Stimulated activated CD8-positive, alpha-beta memory T cell treated with anti-CD3 and anti-CD28 coated beads, Interleukin-7, amount 100 ng/mL, for 24 hours (primary cell): ENCODE results near the gene ASB6.
"Not testable (repeated sequence)": the region's sequence is repeated elsewhere in the genome, so short reads cannot be mapped to it uniquely, and the experiment has no call there.

Experiments used
- DNase-seq: peaks from one replicate; pipeline ENCODE4 v3.0.0-alpha.2; 2020; ENCODE audit warnings: low read depth

The ASB6 gene

GRCh38 chr9:129643706-129644105, 1.8 kb upstream of the ASB6 start:
- no peak for DNase-seq

GRCh38 chr9:129640871-129641749, 841 bp downstream of the ASB6 start:
- no peak for DNase-seq

DNA sequence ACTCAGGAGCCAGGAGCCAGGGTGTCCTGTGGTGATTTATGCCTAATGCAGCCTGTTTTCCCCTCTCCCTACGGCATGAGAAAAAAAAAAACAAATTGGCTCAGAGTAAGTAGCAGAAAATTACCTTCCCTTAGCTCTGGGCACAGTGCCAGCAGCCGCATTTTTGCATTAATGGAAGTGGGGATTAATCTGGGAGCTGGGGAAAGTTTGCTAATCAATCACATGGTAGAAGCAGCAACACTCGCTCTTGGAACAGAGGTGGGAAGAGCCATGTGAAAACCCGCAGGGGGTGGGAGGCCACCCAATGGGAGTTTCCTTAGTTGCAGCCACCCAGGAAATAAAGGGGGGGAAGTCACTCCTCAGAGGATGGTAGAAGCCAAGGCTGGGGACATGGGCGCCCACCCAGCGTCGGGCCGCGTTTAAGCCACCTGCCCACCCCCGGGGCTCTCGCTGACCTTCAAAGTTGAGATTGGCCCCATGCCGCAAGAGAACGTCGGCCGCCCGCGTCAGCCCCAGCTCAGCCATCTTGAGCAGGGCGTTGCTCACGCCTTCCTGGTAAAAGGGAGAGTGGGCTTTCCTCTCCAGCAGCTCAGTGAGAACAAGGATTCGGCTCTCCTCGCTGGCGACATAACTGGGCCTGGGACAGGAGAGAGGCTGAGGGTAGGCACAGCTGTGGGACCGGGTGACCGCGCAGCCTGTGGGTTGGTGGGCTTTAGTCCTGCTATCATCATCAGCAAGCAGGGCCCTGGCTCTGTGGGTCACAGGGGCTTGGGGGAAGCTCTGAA, 1.7 kb downstream of the ASB6 start:
- no peak for DNase-seq

- DNase-seq, result no peak
Measured at GRCh38 chr9:129639756-129640085, 2.2 kb downstream of the ASB6 start.

GRCh38 chr9:129639034-129639630, 2.8 kb downstream of the ASB6 start:
- DNase-seq, result no peak

DNA sequence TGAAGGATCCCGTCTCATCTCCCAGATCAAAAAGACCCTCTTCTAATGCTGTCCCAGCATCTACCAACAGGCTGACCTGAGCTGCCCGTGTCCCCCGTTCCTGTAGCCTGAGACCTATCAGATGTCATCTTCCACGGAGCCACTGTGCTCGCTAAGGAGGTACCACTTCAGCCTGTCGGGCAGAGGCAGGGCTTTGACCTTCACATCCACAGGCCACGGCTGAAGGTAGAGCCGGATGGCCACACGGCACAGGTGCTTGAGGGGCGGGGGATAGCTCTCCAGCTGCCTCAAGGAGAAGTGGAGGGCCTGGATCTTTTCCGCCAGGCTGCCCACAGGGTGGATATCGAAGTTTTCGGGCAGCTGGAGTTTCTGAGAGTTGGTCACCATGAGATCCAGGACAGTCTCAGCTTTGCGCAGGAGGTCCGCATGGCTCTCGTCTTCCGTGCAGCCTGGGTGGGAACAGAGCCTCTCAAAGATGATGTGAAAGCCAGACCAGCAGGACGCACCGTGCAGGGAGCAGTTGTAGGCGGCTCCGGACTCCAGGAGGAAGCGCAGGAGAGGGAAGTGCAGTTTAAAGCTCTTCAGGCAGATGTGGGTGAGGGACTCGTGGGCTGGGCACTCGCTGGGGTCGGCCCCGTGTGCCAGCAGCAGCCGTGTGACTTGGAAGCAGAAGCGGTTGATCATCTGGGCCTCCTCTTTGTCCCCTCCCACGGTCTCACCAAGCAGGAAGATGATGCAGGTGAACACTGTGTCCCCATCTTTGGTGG, 4.1 kb downstream of the ASB6 start:
- DNase-seq, result no peak

GRCh38 chr9:129637102-129637501, 4.8 kb downstream of the ASB6 start:
- DNase-seq, result no peak

DNA sequence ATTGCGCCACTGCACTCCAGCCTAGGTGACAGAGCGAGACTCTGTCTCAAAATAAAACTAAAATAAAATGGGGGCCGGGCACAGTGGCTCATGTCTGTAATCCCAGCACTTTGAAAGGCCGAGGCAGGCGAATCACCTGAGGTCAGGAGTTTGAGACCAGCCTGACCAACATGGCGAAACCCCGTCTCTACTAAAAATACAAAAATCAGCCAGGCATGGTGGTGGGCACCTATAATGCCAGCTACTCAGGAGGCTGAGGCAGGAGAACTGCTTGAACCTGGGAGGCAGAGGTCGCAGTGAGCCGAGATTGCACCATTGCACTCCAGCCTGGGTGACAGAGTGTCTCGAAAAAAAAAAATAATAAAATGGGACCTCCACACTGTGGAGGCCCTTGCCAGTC, 5.6 kb downstream of the ASB6 start:
- DNase-seq, result not testable (repeated sequence)

DNA sequence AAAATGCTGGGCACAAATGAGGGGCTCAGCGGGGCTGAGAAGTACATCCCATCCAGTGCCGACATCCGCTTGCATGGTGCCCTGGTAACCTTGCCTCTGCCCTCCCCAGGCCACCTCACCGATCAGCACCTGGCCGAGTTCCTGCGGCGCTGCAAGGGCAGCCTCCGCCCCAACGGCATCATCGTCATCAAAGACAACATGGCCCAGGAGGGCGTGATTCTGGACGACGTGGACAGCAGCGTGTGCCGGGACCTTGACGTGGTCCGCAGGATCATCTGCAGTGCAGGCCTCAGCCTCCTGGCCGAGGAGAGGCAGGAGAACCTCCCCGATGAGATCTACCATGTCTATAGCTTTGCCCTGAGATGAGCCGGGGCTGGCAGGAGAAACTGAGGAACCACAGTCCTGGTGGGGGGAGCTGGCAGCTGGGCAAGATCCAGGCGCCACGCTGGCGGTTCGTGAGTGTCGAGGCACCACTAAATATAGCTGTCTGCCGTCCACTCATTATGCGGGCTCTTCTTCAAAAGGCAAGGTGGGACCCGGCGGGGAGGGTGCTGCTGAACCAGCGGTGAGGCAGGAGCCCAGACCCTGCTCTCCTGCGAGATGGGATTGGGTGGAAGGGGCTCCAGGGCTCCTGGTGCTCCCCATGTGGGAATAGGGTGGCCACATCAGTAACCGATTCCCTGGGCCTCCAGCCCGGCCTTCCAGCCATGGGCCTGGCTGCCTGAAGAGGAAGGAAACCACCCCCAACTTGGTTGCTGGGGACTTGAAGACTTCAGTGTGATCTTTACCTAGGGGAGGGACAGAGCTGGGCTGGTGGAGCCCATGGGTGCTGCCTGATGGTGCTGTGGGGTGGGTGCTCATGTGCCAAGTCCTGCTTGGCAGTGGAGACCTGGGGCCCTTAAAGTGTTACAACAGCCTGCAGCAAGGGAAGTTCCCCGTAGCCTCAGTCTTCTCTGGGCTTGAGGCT, 6.6 kb downstream of the ASB6 start:
- no peak for DNase-seq

DNA sequence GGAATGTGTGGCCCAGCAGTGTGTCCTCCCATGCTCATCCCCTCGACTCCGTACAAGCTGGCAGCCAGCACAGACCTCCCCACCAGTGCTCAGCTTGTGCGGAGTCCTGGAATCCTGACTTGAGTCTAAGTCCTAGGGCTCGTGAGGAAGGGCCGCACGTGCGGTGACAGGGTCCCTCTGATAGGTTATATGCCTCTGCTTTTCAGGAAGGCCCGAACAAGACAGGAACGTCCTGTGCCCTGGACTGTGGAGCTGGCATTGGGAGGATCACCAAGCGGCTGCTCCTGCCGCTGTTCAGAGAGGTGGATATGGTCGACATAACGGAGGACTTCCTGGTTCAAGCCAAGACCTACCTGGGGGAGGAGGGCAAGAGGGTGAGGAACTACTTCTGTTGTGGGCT, 8.1 kb downstream of the ASB6 start:
- DNase-seq, result no peak

- DNase-seq, result no peak
Measured at GRCh38 chr9:129633207-129633606, 8.7 kb downstream of the ASB6 start.

- DNase-seq, result no peak
Measured at GRCh38 chr9:129632460-129632859, 9.5 kb downstream of the ASB6 start.

DNA sequence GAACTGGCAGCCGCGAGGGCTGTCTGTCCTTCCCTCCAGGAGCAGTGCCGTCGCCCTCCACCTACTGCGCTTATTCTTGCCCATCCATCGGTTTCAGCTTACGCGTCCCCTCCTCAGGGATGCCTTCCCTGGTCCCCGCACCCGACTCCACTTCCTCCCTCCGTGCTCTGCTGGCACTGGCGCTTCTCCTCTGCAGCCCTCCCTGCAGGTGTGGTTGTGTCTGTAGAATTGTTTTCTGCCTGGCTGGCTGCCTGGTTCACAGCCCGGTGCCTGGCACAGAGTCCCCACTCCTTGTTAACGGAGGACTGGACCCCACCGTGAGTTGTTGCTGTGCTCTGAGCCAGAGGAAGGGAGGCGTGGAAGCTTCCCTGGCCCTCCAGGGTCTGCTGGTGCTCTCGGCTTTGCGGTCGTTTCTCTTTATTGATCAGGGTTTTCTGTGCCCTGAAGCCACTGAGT, 10.2 kb downstream of the ASB6 start:
- DNase-seq, result no peak

DNA sequence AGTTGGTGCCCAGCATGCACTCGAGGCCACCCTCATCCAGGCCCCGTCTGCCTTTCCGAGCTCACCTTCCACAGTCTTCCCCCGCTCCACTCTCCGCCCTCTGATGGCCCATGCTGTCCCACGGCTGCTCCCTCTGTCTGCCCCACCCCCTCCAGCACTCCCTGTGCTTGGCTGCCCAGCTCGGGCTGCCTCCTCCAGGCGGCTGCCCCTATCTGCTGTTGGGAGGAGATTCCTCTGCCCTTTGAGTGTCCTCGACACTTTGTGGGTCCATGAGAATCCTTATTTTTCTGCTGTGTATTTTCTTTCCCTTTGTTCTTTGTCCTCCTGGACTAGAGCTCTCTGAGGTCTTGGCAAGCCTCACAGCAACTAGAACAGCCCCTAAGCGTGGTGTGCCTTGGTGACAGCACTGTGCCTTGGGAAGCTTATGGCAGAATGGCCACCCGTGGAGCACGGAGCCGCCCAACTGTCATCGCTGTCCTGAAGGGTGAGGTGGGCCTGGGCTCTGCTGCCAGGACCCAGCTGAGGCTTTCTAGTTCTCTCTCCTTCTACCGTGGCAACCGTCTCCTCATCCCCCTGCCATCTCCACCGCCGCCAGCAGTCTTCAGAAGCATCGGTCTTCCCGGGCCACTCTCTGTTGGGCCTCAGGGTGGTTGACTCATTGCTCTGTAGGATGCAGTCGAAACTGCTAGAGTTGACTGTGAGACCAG, 10.8 kb downstream of the ASB6 start:
- DNase-seq, result no peak

- no peak for DNase-seq
Measured at GRCh38 chr9:129629251-129629820, 12.6 kb downstream of the ASB6 start.

- DNase-seq, result no peak
Measured at GRCh38 chr9:129628709-129629108, 13.2 kb downstream of the ASB6 start.

DNA sequence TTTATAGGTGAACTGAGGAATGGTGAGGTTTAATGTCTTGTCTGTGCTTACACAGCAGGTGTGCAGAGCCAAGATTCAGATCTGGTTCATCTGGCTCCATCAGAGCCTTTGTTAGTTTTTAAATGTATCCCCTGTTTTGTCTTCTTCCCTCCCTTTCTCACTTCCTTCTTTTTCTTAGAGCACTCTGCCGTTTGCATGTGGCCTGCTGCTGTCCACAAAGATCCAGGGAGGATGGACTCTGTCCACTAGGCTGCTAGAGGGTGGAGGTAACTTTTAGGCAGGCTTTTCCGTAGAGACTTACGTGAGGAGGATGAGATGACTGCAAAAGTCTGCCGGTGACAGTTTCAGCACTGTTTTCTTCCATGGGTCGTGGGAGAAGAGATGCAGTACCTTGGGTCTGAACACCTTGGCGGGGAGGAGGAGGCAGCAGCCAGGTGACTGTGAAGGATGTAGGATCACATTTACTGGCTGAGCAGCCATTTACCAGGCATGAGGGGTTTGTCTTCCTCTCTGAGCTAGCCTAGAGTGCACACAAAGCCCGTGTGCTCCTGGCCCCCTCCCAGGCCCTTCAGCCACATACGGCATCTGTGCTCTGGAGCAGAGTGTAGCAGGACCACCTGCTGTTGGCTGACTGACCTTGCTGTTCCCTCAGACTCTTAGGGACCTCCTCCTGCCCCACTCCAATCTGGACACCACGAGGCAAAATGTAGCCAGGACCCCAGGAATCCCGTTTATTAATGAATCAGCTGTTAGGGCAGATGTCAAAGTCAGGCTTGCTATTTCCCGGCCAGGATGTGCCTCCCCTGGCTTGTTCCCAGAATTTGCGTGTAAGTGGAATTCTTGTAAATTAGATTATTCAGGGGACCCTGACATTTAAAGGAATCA, 14.2 kb downstream of the ASB6 start:
- no peak for DNase-seq

GRCh38 chr9:129626625-129627284, 15.2 kb downstream of the ASB6 start:
- DNase-seq, result no peak
